Keratinocyte (primary cell): ENCODE measurements around the gene WTIP. TPM values are rescaled to one million over a fixed set of nuclear protein-coding genes. Genes with fewer than 3 reads are reported as not detected.

ENCODE experiments used
- DNase-seq: peaks from one replicate; pipeline ENCODE4 v3.0.0-alpha.2; 2011; ENCODE audit warnings: low read depth, missing footprints, low spot score
- FAIRE-seq: peaks from 2 replicates; lab custom pipeline; 2011; peaks lifted over from hg19 to GRCh38; lab: Jason Lieb, UNC
- H2AFZ ChIP-seq: 2 replicates; pipeline ENCODE4 v1.6.0; 2012; ENCODE audit warnings: low read length, control low read depth, inconsistent platforms; ENCODE audit not compliant: control insufficient read depth
- H3K27ac ChIP-seq: 2 replicates; pipeline ENCODE4 v1.5.1; 2011; ENCODE audit warnings: low read length; ENCODE audit not compliant: control insufficient read depth, insufficient read depth
- H3K27me3 ChIP-seq: 3 replicates; pipeline ENCODE4 v1.6.0; 2011; ENCODE audit warnings: low read length; ENCODE audit not compliant: control insufficient read depth, insufficient read depth; ENCODE audit errors: extremely low read depth
- H3K36me3 ChIP-seq, 2 experiments: 2 replicates in 1 of 2; 3 replicates in 1 of 2; pipeline ENCODE4 v1.5.1; 2011; ENCODE audit warnings: low read length in 2 of 2, mild to moderate bottlenecking in 1 of 2; ENCODE audit not compliant: control insufficient read depth in 2 of 2, insufficient read depth in 2 of 2; ENCODE audit errors: extremely low read depth in 1 of 2
- H3K4me1 ChIP-seq: 3 replicates; pipeline ENCODE4 v1.5.1; 2011; ENCODE audit warnings: low read length; ENCODE audit not compliant: control insufficient read depth, insufficient read depth; ENCODE audit errors: extremely low read depth
- H3K4me2 ChIP-seq: 3 replicates; pipeline ENCODE4 v1.6.0; 2011; ENCODE audit warnings: low read depth, low read length; ENCODE audit not compliant: control insufficient read depth, insufficient read depth; ENCODE audit errors: extremely low read depth
- H3K4me3 ChIP-seq, 3 experiments: fragments of 200-600 bp in 1 of 3; sonication (generic) in 1 of 3; 2 replicates in 2 of 3; 3 replicates in 1 of 3; pipeline ENCODE4 v1.5.1; 2011 to 2016; ENCODE audit warnings: low read length in 3 of 3, mild to moderate bottlenecking in 3 of 3, control low read depth in 2 of 3, inconsistent platforms in 1 of 3, low read depth in 1 of 3, mixed read lengths in 1 of 3, mixed run types in 1 of 3, moderate library complexity in 1 of 3; ENCODE audit not compliant: control insufficient read depth in 2 of 3, insufficient read depth in 2 of 3; ENCODE audit errors: extremely low read depth in 1 of 3
- H3K79me2 ChIP-seq: 2 replicates; pipeline ENCODE4 v1.6.0; 2012; ENCODE audit warnings: low read length; ENCODE audit not compliant: control insufficient read depth, insufficient read depth
- H3K9ac ChIP-seq: 3 replicates; pipeline ENCODE4 v1.6.0; 2011; ENCODE audit warnings: low read length; ENCODE audit not compliant: control insufficient read depth, insufficient read depth; ENCODE audit errors: extremely low read depth
- H3K9me1 ChIP-seq: 3 replicates; pipeline ENCODE4 v1.6.0; 2011; ENCODE audit warnings: low read length; ENCODE audit not compliant: control insufficient read depth, insufficient read depth; ENCODE audit errors: extremely low read depth
- H3K9me3 ChIP-seq: 2 replicates; pipeline ENCODE4 v1.5.1; 2012; ENCODE audit warnings: low read depth, low read length; ENCODE audit not compliant: control insufficient read depth
- H4K20me1 ChIP-seq: 3 replicates; pipeline ENCODE4 v1.6.0; 2011; ENCODE audit warnings: low read length; ENCODE audit not compliant: control insufficient read depth, insufficient read depth; ENCODE audit errors: extremely low read depth
- CTCF ChIP-seq, 3 experiments: IDR thresholded peaks in 1 of 3; conservative IDR thresholded peaks in 1 of 3; optimal IDR thresholded peaks in 1 of 3; 2 replicates in 2 of 3; 3 replicates in 1 of 3; pipeline versions ENCODE3 to v1.5.1; 2011; ENCODE audit warnings: low read length in 3 of 3, mild to moderate bottlenecking in 3 of 3, moderate library complexity in 2 of 3, control low read depth in 1 of 3, inconsistent platforms in 1 of 3; ENCODE audit not compliant: insufficient read depth in 2 of 3; ENCODE audit errors: extremely low read depth in 1 of 3
- dilution Hi-C: fragments of 300-500 bp; cut with MboI; formaldehyde crosslinking; loops from one replicate; pipeline ENCODE4 v1.7.0; 2020; ENCODE audit warnings: low sequenced_read_pairs; ENCODE audit not compliant: extremely low pct_ligation_motif_present
- polyA plus RNA-seq, 5 experiments: library from polyadenylated mRNA; depleted of rRNA in 3 of 5; stranded (reverse) in 3 of 5; stranded (forward) in 1 of 5; unstranded in 1 of 5; fragments of >200 nt; gene quantifications; 1 replicate in 1 of 5; 2 replicates in 3 of 5; 3 replicates in 1 of 5; pipeline versions ENCODE4 v1.2.1 to v1.2.3, GENCODE V29; 2011 to 2012; ENCODE audit warnings: missing spikeins in 2 of 5, low read depth in 1 of 5, low replicate concordance in 1 of 5

WTIP gene
- polyA plus RNA-seq, 1 donor (not counting 4 experiments of a cell fraction or from before 2014, with no cell fraction given): 14.5 TPM

- Histone ChIP-seq H3K27ac (no peak overlapping the region), H3K4me2 (no peak overlapping the region), H3K36me3 (no peaks in the 10 kb centered on the region), H3K9ac (no peak overlapping the region), H2AFZ (no peak overlapping the region), H3K9me3 (no peaks in the 10 kb centered on the region), H3K4me3 (no peak overlapping the region), H3K4me1 (no peaks in the 10 kb centered on the region), H3K79me2 (no peaks in the 10 kb centered on the region), H3K27me3 (no peaks in the 10 kb centered on the region), H4K20me1 (no peaks in the 10 kb centered on the region), H3K9me1 (no peaks in the 10 kb centered on the region)
- TF ChIP-seq CTCF (optimal IDR thresholded peaks at IDR 0.05 in 1 of 3, IDR thresholded peaks at IDR 0.05 in 1 of 3, conservative IDR thresholded peaks at IDR 0.05 in 1 of 3; ENCODE audit: extremely low read depth in 1 of 3, insufficient read depth in 2 of 3, low read length in 3 of 3): no peak
- no peak for DNase-seq
- no peak for FAIRE-seq
- dilution Hi-C loops: no loop called here
These were observed 78.7 kb downstream of the WTIP start for GRCh38 chr19:34560229-34560628.

Other genes with a start within 250 kb of the WTIP start
- gene GARRE1, start 227.2 kb upstream of the WTIP start, polyA plus RNA-seq: 4.9 to 5.7 TPM (median 5.1 TPM) in 3 replicates
- 59.9 to 244 TPM (median 123 TPM) in 3 replicates for gene GPI, start 116.6 kb upstream of the WTIP start, polyA plus RNA-seq
- gene PDCD2L, start 77.4 kb upstream of the WTIP start, polyA plus RNA-seq: 16.0 to 23.8 TPM (median 22.0 TPM) in 3 replicates
- 85.1 to 161 TPM (median 89.7 TPM) in 3 replicates for gene UBA2, start 53.4 kb upstream of the WTIP start, polyA plus RNA-seq
- 0.04 to 0.14 TPM (median 0.10 TPM) in 3 replicates for gene SCGB2B2, start 195.4 kb downstream of the WTIP start, polyA plus RNA-seq
- 6.4 to 14.1 TPM (median 13.4 TPM) in 3 replicates for gene ZNF302, start 195.9 kb downstream of the WTIP start, polyA plus RNA-seq